SH-SY5Y (cell line): ENCODE results near the gene RNF40.

Source experiments
- GATA2 ChIP-seq: IDR thresholded peaks from 2 replicates; pipeline ENCODE4 v1.6.1; 2011; ENCODE audit warnings: mild to moderate bottlenecking, low read depth, low read length
- GATA3 ChIP-seq: IDR thresholded peaks from 2 replicates; pipeline ENCODE4 v1.6.1; 2011; ENCODE audit warnings: low read depth, mild to moderate bottlenecking, low read length, moderate library complexity

- TF ChIP-seq GATA2 = no peak
- TF ChIP-seq GATA3 = no peak
These were observed at the start of gene RNF40, which contains the start of gene CFAP119 for GRCh38 chr16:30761928-30762902.
